Neutrophil (primary cell): ENCODE measurements around the gene MED12L.

ENCODE experiments used
- H3K27ac ChIP-seq: fragments of 200-600 bp; sonication (generic); 2 replicates; pipeline ENCODE4 v1.5.1; 2016; ENCODE audit warnings: mild to moderate bottlenecking, moderate library complexity
- H3K27me3 ChIP-seq: fragments of 200-600 bp; sonication (generic); 2 replicates; pipeline ENCODE4 v1.6.0; 2016; ENCODE audit warnings: mild to moderate bottlenecking
- H3K36me3 ChIP-seq: fragments of 200-600 bp; sonication (generic); 2 replicates; pipeline ENCODE4 v1.5.1; 2017
- H3K4me1 ChIP-seq, 2 experiments: fragments of 200-600 bp in 1 of 2; sonication (generic) in 1 of 2; 1 replicate in 1 of 2; 2 replicates in 1 of 2; pipeline versions ENCODE4 v1.5.1 to v1.6.1; 2013 to 2016; ENCODE audit warnings: low read depth in 1 of 2, low read length in 1 of 2, mild to moderate bottlenecking in 1 of 2, moderate library complexity in 1 of 2; ENCODE audit not compliant: control insufficient read depth in 1 of 2, insufficient read depth in 1 of 2
- H3K4me3 ChIP-seq, 2 experiments: fragments of 200-600 bp in 1 of 2; sonication (generic) in 1 of 2; 1 replicate in 1 of 2; 2 replicates in 1 of 2; pipeline ENCODE4 v1.5.1; 2013 to 2016; ENCODE audit warnings: low read depth in 1 of 2, low read length in 1 of 2, mild to moderate bottlenecking in 1 of 2, moderate library complexity in 1 of 2
- H3K9me3 ChIP-seq: fragments of 200-600 bp; sonication (generic); 2 replicates; pipeline ENCODE4 v1.5.1; 2016
- CTCF ChIP-seq: fragments of 200-600 bp; sonication (generic); IDR thresholded peaks from 2 replicates; pipeline ENCODE4 v1.5.1; 2016; ENCODE audit warnings: antibody characterized with exemption

MED12L gene

GRCh38 chr3:151309566-151309965 lies 224.1 kb downstream of the MED12L start:
- H3K9me3 ChIP-seq, result no peaks in the 10 kb centered on the region
- no peak overlapping the region for H3K27ac ChIP-seq
- peaks cover 6% of the 10 kb centered on the region in 2 experiments for H3K4me1 ChIP-seq
- TF ChIP-seq CTCF, result no peak
- no peaks in the 10 kb centered on the region for H3K36me3 ChIP-seq
- no peaks in the 10 kb centered on the region for H3K27me3 ChIP-seq
- H3K4me3 ChIP-seq, result no peak overlapping the region

DNA sequence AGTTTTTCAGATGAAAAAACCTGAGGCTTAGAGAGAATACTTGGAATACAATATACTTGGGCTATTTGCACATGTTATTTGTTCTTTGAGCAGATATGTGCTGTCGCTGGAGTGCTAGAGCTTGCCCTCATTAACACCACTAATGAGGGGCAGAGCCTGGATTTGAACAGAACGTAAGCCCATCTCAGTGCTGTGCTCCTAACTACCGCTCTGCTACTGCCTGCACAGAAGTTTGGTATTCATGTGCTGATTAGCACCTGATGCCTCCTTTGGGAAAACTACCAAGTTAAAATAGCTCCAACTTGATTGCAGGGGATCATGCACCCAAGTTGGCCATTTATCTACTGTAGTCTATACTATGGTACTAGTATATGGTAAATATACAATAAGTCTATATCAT lies 227.5 kb downstream of the MED12L start:
- Histone ChIP-seq H3K27ac (no peak overlapping the region), H3K4me1 (peaks cover 13 to 18% of the 10 kb centered on the region in 2 experiments), H3K27me3 (no peaks in the 10 kb centered on the region), H3K36me3 (no peaks in the 10 kb centered on the region), H3K4me3 (no peak overlapping the region), H3K9me3 (no peaks in the 10 kb centered on the region)
- TF ChIP-seq CTCF, result no peak

DNA sequence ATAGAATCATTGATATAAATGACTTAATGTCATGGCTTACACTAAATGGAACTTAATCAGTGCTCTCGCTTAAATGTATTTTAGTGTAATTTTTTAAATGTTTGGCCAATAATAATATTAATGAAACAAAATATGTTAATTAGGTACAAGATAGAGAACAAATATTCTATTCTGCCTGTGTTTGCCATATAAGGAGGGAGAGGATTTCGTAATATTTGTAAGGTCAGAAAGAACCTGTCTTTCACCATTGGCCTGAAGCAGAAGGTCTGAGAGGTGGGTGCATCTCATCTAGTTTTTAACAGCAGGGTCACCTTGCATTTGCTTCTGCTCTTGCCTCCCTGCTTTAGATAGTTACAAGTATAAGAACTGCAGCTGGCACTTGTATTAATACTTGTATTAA lies 228.7 kb downstream of the MED12L start:
- Histone ChIP-seq H3K27ac (peak overlapping the region; percentile 32), H3K4me3 (no peak overlapping the region), H3K4me1 (peaks cover 25 to 29% of the 10 kb centered on the region in 2 experiments), H3K9me3 (no peaks in the 10 kb centered on the region), H3K27me3 (no peaks in the 10 kb centered on the region), H3K36me3 (no peaks in the 10 kb centered on the region)
- TF ChIP-seq CTCF, result no peak

DNA sequence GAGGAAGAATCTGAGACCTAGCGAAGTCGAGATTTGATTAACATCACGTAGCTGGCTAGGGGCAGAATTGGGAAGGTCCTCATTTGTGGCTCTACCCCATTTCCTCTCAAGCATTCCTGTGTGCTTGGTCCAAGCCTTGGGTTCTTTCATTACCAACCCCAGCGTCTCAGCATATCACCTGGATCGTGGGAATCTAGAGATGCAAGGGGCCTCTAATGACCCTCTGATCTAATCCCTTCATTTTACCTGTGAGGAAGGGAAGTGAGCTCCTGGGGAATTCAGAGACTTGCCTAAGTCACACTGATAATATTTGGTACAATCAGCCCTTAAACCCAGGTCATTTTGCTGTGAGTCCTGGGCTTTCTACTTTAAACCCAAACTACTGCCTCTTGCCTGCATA lies 229.1 kb downstream of the MED12L start:
- no peaks in the 10 kb centered on the region for H3K9me3 ChIP-seq
- H3K27me3 ChIP-seq, result no peaks in the 10 kb centered on the region
- H3K36me3 ChIP-seq, result no peaks in the 10 kb centered on the region
- H3K27ac ChIP-seq, result peak overlapping the region; percentile 32
- TF ChIP-seq CTCF, result no peak
- peaks cover 30 to 34% of the 10 kb centered on the region in 2 experiments for H3K4me1 ChIP-seq
- no peak overlapping the region for H3K4me3 ChIP-seq

- Histone ChIP-seq H3K27me3 (no peaks in the 10 kb centered on the region), H3K9me3 (no peaks in the 10 kb centered on the region), H3K36me3 (no peaks in the 10 kb centered on the region), H3K4me3 (no peak overlapping the region), H3K27ac (no peak overlapping the region), H3K4me1 (peaks cover 35 to 39% of the 10 kb centered on the region in 2 experiments)
- TF ChIP-seq CTCF, result no peak
These were observed 229.7 kb downstream of the MED12L start for GRCh38 chr3:151315136-151315535.

DNA sequence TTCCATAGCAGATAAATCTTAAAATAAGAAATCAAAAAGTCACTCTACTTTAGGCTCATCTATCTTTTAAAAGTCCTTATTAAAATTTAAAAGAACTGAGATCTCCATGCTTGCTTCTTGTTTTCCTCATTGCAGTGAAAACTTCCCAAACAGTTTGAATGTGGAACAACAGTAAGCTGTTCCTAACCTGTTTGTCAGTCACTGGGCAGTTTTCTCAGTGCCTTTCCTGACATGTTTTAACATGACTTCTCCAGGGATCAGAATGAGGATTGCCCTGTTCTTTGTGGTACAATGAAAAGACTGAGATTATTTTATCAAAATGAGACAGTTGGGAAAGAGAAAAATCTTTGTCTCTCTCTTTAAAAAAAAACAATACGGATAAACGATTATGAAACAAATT lies 230.4 kb downstream of the MED12L start:
- no peaks in the 10 kb centered on the region for H3K9me3 ChIP-seq
- H3K27ac ChIP-seq, result no peak overlapping the region
- no peaks in the 10 kb centered on the region for H3K27me3 ChIP-seq
- TF ChIP-seq CTCF, result no peak
- peaks cover 42 to 46% of the 10 kb centered on the region in 2 experiments for H3K4me1 ChIP-seq
- H3K4me3 ChIP-seq, result no peak overlapping the region
- no peaks in the 10 kb centered on the region for H3K36me3 ChIP-seq
